ENCODE results near the gene PRDM5. TPM values are rescaled to one million over a fixed set of nuclear protein-coding genes. Genes with fewer than 3 reads are reported as not detected.

The PRDM5 gene
- total RNA-seq, 1 donor from 2014 or later, result 9.0 TPM

- no peaks in the 10 kb centered on the region for H3K27me3 ChIP-seq (ENCODE audit: control insufficient read depth, insufficient read depth, low read length)
- no peak overlapping the region for H3K4me3 ChIP-seq (ENCODE audit: low read depth, low read length)
- no peak for DNase-seq (ENCODE audit: low read depth)
- no peaks in the 10 kb centered on the region for H3K36me3 ChIP-seq (ENCODE audit: control insufficient read depth, insufficient read depth, low read length)
- no peak for FAIRE-seq
- no peak for TF ChIP-seq CTCF (IDR thresholded peaks at IDR 0.05; ENCODE audit: insufficient read depth, low read length, severe bottlenecking)
Observed at GRCh38 chr4:120920666-120921065, 1.9 kb downstream of the PRDM5 start.

- FAIRE-seq, result no peak
- TF ChIP-seq CTCF (IDR thresholded peaks at IDR 0.05; ENCODE audit: insufficient read depth, low read length, severe bottlenecking), result peak; percentile 12
- DNase-seq (ENCODE audit: low read depth), result peak; percentile 10
- Histone ChIP-seq H3K4me3 (ENCODE audit: low read depth, low read length) (no peak overlapping the region), H3K27me3 (ENCODE audit: control insufficient read depth, insufficient read depth, low read length) (no peaks in the 10 kb centered on the region), H3K36me3 (ENCODE audit: control insufficient read depth, insufficient read depth, low read length) (no peaks in the 10 kb centered on the region)
Observed at GRCh38 chr4:120919358-120919757, 3.2 kb downstream of the PRDM5 start.

- H3K27me3 ChIP-seq (ENCODE audit: control insufficient read depth, insufficient read depth, low read length), result no peaks in the 10 kb centered on the region
Observed at GRCh38 chr4:120918788-120919187, 3.7 kb downstream of the PRDM5 start.

GRCh38 chr4:120918092-120918491 lies 4.4 kb downstream of the PRDM5 start:
- FAIRE-seq, result no peak
- Histone ChIP-seq H3K36me3 (ENCODE audit: control insufficient read depth, insufficient read depth, low read length) (no peaks in the 10 kb centered on the region), H3K4me3 (ENCODE audit: low read depth, low read length) (no peak overlapping the region), H3K27me3 (ENCODE audit: control insufficient read depth, insufficient read depth, low read length) (no peaks in the 10 kb centered on the region)
- no peak for DNase-seq (ENCODE audit: low read depth)
- no peak for TF ChIP-seq CTCF (IDR thresholded peaks at IDR 0.05; ENCODE audit: insufficient read depth, low read length, severe bottlenecking)

More at GRCh38 chr4:120918788-120919187, 3.7 kb downstream of the PRDM5 start:
- Histone ChIP-seq H3K36me3 (ENCODE audit: control insufficient read depth, insufficient read depth, low read length) (no peaks in the 10 kb centered on the region), H3K4me3 (ENCODE audit: low read depth, low read length) (no peak overlapping the region)
- FAIRE-seq, result no peak
- no peak for TF ChIP-seq CTCF (IDR thresholded peaks at IDR 0.05; ENCODE audit: insufficient read depth, low read length, severe bottlenecking)
- DNase-seq (ENCODE audit: low read depth), result no peak

- TF ChIP-seq CTCF (IDR thresholded peaks at IDR 0.05; ENCODE audit: insufficient read depth, low read length, severe bottlenecking), result no peak
- FAIRE-seq, result no peak
- H3K36me3 ChIP-seq (ENCODE audit: control insufficient read depth, insufficient read depth, low read length), result no peaks in the 10 kb centered on the region
Observed at GRCh38 chr4:120916937-120917336, 5.6 kb downstream of the PRDM5 start.

GRCh38 chr4:120915336-120915735 lies 7.2 kb downstream of the PRDM5 start:
- DNase-seq (ENCODE audit: low read depth) (no peak), FAIRE-seq (no peak)
- no peak overlapping the region for H3K4me3 ChIP-seq (ENCODE audit: low read depth, low read length)
- TF ChIP-seq CTCF (IDR thresholded peaks at IDR 0.05; ENCODE audit: insufficient read depth, low read length, severe bottlenecking), result no peak
- no peaks in the 10 kb centered on the region for H3K27me3 ChIP-seq (ENCODE audit: control insufficient read depth, insufficient read depth, low read length)
- no peaks in the 10 kb centered on the region for H3K36me3 ChIP-seq (ENCODE audit: control insufficient read depth, insufficient read depth, low read length)

More at GRCh38 chr4:120916937-120917336, 5.6 kb downstream of the PRDM5 start:
- DNase-seq (ENCODE audit: low read depth), result no peak
- H3K4me3 ChIP-seq (ENCODE audit: low read depth, low read length), result no peak overlapping the region
- H3K27me3 ChIP-seq (ENCODE audit: control insufficient read depth, insufficient read depth, low read length), result no peaks in the 10 kb centered on the region
